HG02885 (cell line): ENCODE data around the gene HCFC1R1.
A peak's percentile ranks its signal among the peaks of the same experiment; 100 is the strongest.

ENCODE experiments used
- ATAC-seq: cut with Tn5 transposase; IDR thresholded peaks from one replicate; pipeline ENCODE4 v1.9.1; 2021; ENCODE audit warnings: mild to moderate bottlenecking; ENCODE audit not compliant: unreplicated experiment, poor library complexity

HCFC1R1 gene

DNA sequence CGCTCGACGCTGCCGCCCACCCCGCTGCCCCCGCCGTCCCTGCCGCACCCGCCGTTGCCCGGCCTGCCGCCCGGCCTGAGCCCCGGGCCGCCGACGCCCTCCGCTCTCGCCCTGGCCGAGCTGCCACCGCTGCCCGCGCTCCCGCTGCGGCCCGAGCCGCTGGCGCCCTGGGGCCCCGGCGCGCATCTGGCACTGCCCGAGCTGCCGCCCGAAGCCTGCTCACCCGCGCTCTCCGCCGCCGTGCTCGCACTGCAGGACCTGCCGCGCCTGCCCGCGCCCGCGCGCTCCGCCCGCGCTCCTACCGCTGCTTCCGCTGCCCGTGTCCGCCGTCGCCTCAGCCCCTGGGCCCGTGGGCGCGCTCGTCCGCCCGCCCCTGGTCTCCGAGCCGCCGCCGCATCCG is 19.4 kb downstream of the HCFC1R1 start:
- peak; percentile 16 for ATAC-seq

- ATAC-seq = peak; percentile 97
Measured at GRCh38 chr16:3003582-3004270, 20.0 kb downstream of the HCFC1R1 start.

DNA sequence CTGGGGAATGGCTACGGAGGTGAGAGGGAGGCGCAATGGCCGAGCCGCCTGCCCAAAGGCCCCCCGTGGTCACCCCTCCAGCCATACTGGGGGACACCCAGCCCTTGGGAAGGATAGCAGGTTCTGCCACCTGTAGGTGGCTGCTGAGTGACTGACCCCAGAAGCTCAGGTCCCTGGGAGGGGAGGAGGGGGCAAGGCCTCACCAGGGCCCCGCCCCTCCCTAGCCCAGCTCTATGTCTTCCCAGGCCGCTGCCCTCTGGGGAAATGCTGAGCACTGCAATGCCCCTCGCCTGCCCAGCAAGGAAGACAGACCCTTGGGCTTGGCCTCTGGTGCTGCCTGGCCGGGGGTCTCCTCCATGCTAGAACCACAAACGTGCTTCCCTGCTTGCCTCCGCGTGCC is 22.4 kb downstream of the HCFC1R1 start:
- no peak for ATAC-seq

- no peak for ATAC-seq
Measured at GRCh38 chr16:3000540-3000939, 23.2 kb downstream of the HCFC1R1 start.

- no peak for ATAC-seq
Measured at GRCh38 chr16:2999929-3000328, 23.8 kb downstream of the HCFC1R1 start.

DNA sequence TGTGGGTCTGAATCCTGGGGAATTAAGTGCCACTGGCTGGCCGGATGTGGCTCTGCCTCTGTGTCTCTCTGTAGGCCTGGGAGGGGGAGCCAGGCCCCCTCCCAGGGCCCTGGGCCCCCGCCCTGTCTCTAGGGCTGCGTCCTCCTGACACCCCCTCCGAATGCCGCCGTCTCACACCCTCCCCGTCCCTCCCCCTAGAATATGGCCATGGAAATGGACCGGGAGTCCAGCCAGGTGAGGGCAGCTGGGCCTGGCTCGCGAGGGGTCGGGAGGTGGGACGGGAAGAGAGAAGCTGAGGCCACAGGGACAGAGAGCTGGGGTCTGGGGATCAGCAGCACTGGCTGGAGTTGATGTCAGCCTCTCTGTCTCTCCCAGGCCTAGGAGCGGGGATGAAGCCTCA is 27.4 kb downstream of the HCFC1R1 start:
- ATAC-seq = no peak

DNA sequence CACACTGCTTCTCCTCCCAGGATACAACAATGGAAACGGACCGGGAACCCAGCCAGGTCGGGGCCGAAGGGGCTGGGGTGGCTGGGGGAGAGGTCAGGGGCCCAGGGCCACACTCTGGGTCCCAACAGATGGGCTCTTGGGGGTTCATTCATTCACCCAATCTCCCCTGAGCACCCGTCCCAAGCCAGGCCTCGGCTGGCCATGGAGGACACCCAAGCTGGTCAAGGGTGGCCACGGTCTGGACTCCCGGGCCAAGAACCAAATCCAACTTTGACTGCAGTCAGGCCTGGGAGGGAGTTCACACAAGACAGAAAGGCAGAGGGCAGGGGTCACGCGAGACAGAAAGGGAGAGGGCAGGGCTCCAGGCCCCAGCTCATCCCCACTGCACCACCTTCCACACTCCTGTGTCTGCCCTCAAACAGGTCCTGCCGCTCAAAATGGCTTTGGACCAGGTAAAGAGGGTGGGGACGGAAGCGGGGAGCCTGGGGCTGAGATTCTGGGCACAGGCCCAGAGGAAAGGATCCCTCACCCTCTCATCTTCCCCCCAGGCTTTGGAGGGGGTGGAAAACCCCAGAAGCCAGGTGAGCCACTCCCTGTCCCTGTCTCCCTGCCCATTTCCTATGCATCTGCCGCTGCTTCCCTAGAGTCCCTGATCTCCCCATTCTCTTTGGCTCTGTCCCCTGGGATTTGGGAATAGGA is 31.2 kb downstream of the HCFC1R1 start:
- no peak for ATAC-seq

DNA sequence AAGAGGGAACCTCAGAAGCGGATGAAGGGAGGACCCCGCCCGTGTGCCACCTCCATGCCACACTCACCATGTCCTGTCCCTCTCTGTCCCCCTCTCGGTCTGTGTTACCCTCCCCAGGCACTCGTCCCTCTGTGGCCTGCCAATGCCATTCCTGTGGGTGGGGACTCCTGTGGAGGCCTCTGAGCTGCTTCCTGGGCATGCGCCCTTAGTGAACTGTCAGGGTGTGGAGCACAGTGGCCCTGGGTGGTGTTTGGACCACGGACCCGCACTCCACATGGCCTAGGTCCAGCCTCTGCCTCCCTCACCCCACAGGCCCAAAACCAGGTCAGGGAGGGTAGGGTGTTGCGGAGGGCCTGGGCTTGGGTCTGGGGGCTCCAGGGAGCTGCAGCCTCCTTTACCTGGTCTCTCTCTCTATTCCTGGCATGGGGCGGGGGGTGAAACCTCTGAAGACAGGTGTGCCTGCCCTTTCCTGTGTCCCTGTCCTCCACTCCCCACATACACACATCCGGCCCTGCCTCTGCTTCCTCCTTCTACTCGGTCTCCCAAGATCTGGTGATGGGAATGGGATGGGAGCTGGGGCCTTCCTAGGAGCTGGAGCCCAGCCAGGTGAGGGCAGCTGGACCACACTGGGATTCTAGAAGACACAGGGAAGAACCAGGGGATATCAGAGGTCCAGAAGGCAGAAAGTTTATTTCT is 32.0 kb downstream of the HCFC1R1 start:
- no peak for ATAC-seq

DNA sequence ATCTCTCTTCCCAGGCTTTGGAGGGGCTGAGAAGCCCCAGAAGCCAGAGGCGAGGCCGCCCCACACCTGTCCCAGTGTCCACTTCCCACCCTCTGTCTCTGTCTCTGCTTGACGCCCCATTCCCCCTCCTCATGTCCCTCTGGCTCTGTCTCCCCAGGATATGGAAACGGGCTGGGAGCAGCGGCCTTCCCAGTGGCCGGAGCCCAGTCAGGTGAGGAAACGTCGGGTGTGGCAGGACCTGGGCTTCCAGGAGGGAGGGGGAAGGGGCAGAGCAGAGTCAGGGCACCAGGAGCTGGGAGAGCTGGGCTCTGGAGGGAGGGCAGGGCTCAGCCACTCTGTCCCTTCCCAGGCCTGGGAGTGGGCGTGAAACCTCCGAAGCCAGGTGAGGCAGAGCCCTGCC is 32.9 kb downstream of the HCFC1R1 start:
- ATAC-seq = no peak

DNA sequence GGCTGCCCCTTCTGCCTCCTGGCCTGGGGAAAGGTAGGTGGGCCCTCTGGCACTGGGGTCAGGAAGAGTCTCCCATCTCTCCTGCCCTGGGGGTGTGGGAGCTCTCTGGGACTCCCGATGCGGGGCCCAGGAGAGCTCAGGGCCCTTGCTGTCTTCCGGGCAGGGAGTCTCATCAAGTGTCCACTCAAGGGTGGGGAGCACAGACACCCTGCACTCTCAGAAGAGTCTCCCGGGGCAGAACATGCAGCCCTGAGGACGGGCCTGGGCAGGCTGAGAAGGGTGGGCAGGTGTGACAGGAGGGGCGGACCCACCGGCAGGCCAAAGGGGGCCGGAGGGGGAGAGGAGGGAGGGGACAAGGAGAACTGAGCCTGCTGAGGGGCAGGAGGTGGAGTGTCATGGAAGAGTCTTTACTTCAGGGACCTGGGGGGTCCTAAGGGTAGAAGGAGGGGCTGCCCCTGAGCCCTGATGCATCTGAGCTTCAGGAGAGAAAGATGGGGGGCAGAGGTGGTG is 35.1 kb downstream of the HCFC1R1 start:
- no peak for ATAC-seq

- no peak for ATAC-seq
Measured at GRCh38 chr16:2987833-2988232, 35.9 kb downstream of the HCFC1R1 start.

DNA sequence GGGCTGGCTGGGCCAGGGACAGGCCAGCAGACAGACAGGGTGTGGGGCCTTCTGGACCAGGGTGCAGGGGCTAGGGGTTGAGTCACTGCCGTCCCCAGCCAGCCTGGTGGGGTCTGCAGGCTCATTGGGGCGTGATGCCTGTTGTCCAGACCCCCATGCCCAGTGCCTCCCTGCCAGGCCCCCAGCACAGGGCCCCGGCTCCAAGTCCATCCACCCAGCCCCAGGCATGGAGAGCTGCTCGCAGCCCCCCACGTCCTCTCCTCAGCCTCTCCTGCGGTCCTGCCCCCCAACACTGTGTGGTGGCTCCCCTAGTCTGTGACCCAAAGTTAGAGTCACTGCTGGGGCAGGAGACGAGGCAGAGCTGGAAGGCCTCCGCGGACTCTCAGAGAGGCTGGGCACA is 36.5 kb downstream of the HCFC1R1 start:
- ATAC-seq = no peak

DNA sequence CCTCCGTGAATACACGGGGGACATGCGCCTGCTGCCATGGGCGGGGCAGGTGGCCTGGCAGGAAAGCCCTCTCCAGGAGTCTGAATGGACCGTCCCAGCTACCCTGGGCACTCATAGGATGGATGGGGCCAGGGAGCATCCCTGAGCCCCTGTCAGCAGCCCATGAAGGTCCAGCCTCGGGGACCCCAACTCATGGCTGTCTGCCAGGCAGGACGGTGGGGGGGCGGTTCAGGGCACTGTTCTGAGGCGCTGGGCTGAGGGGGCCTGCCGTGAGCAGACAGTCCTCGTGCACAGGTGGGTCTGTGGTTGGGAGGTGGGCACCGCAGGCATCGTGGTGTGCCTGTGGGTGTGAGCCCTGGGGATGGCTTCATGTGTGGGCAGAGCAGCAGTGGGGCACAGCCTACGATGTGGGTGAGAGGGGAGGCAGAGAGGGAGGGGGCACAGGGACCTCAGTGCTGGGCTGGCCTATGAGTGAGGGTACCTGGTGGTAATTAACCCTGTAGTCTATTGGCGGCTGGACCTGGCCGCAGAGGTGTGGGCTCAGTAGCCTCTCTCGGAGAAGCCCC is 37.0 kb downstream of the HCFC1R1 start:
- no peak for ATAC-seq

- ATAC-seq = no peak
Measured at GRCh38 chr16:2985893-2986355, 37.8 kb downstream of the HCFC1R1 start.

GRCh38 chr16:2985462-2985861 is 38.3 kb downstream of the HCFC1R1 start:
- no peak for ATAC-seq

GRCh38 chr16:2983706-2984136 is 40.0 kb downstream of the HCFC1R1 start:
- ATAC-seq = peak; percentile 39

DNA sequence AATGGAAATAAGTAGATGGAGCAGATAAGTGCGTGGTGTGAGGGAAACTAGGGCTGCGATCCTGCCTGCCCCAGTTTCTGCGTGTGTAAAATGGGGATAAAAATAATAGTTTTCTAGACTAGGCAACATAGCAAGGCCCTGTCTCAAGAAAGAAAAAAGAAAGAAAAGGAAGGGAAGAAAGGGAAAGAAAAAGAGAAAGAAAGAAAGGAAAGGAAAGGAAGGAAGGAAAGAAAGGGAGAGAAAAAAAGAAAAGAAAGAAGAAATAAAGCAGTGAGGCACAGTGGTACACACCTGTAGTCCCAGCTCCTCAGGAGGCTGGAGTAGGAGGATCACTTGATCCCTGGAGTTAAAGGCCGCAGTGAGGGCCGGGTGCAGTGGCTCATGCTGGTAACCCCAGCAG is 41.3 kb downstream of the HCFC1R1 start:
- no peak for ATAC-seq

- ATAC-seq = no peak
Measured at GRCh38 chr16:2981899-2982250, 41.9 kb downstream of the HCFC1R1 start.

DNA sequence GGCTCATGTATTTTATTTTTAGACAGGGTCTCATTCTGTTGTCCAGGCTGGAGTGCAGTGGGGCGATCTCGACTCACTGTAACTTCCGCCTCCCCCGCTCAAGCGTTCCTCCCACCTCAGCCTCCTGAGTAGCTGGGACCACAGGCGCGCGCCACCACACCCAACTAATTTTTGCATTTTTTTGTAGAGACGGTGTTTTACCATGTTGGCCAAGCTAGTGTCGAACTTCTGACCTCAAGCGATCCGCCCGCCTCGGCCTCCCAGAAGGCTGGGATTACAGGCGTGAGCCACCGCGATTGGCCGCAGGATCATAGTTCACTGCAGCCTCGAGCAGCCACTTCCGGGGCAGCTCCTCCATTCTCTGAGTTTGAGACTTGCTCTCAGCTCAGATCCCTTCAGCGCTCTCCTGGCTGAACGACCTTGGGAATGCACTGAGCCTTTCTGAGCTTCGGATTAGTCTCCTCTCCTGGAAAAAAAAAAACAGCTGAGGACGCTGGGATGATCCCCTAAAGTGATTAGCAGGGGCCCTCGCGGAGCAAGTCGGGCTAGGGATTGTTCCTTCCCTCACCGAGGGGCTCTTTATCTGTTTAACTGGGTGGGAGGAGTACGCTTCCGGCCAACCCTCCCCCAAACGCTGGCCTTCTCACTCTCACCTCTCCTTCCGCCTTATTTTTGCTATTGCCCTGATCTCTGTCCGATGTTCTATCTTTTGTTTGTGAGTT is 42.4 kb downstream of the HCFC1R1 start:
- ATAC-seq = no peak
